Activated CD8-positive, alpha-beta memory T cell treated with anti-CD3 and anti-CD28 coated beads for 36 hours (primary cell): ENCODE data around the gene PCGF1. TPM values are rescaled to one million over a fixed set of nuclear protein-coding genes. Genes with fewer than 3 reads are reported as not detected.

ENCODE experiments used
- CTCF ChIA-PET: fragments of 350-600 bp; sonication (Branson Sonifier 250); formaldehyde crosslinking; loops from one replicate; lab custom pipeline; 2021; ENCODE audit warnings: antibody characterized with exemption; lab: Charles Lee
- POLR2A ChIA-PET: fragments of 350-600 bp; sonication (Branson Sonifier 250); formaldehyde crosslinking; loops from one replicate; lab custom pipeline; 2021; ENCODE audit warnings: antibody characterized with exemption; lab: Charles Lee
- total RNA-seq, 2 experiments: library from RNA; stranded (reverse); gene quantifications; one replicate each; pipeline ENCODE4 v1.2.3, GENCODE V29; 2021

Gene PCGF1
- total RNA-seq, 2 experiments from 2014 or later = 23.8 to 26.1 TPM

GRCh38 chr2:74542978-74543377 is 35.5 kb upstream of the PCGF1 start:
- ChIA-PET POLR2A (interaction anchor here (0.7 kb wide), 1 partner anchor 28 kb away, joined by 3 read pairs; no protein-coding TSS in a partner anchor), CTCF (interaction anchor here (0.7 kb wide), 1 partner anchor 269 kb away, joined by 3 read pairs; no protein-coding TSS in a partner anchor)

DNA sequence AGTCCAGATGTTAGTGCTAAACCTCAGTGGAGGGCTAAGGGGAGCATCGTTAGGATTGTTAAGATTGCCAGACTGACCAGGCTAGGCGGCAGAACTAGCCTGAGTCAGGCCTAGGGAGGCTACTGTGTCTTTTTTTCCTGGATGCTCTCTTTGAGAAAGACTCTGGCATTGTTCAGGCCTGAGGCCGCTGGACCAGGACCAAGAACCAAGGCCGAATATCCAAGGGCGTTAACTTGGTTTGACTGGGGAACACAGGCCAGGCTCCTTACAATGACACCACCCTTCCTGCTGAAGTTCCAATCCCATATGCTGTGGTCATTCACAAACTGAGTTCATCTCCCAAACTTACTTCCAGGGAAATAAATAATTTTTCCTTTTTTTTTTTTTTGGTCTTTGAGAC is 32.8 kb upstream of the PCGF1 start:
- CTCF ChIA-PET = no interaction called here
- POLR2A ChIA-PET = no interaction called here

- ChIA-PET POLR2A (no interaction called here), CTCF (interaction anchor here (1.0 to 1.2 kb wide), 2 partner anchors 19 to 164 kb away, joined by 3 to 4 read pairs; no protein-coding TSS in a partner anchor)
Measured at GRCh38 chr2:74538881-74539339, 31.4 kb upstream of the PCGF1 start.

- CTCF ChIA-PET = no interaction called here
- POLR2A ChIA-PET = no interaction called here
Measured at GRCh38 chr2:74537140-74537539, 29.6 kb upstream of the PCGF1 start.

- ChIA-PET CTCF (no interaction called here), POLR2A (no interaction called here)
Measured at GRCh38 chr2:74536166-74536950, 28.9 kb upstream of the PCGF1 start.

DNA sequence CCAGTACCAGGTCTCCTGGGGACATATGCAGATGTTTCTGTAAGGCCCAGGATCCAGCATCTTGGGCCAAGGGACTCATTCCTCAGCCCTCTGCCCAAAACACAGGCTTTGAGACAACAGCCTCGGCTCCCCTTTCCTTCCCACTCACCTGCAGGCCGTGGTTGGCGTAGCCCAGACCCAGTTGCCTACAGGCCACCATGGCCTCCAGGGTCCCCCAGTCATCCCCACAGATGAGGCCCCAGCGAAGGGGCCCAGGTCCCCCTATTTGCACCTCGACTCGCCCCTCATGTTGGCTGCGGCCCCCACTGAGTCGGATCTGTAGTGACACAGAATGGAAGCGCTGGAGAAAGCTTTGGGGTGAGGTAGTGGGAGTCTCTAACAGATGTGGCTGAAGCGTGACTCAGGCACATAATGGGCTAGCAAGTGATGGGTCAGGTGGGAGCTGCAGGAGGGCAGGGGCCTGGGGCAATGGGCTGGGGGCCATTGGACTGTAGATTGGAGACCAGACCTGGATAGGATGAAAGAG is 28.0 kb upstream of the PCGF1 start:
- ChIA-PET CTCF (no interaction called here), POLR2A (no interaction called here)

GRCh38 chr2:74534411-74534810 is 26.9 kb upstream of the PCGF1 start:
- ChIA-PET CTCF (interaction anchor here (1.3 kb wide), 1 partner anchor 14 kb away, joined by 3 read pairs; no protein-coding TSS in a partner anchor), POLR2A (no interaction called here)

DNA sequence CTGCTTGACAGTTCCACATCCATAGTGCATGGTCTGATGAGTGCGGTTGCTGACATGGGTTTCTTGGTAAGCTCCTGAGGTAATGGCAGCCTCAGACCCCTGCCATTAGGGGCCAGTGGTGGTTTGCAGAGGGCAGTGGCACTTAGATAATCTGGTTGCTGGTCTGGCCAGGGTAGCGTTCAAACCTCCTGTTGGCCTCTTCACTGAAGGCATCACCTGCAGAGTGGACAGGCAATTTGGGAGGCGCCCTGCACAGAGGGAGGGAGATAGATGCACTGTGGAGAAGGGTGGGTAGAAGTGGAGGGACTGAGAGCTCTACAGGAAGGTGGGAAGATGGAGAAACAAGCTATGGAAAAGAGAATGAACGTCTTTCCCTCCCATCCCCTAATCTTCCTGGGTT is 26.0 kb upstream of the PCGF1 start:
- CTCF ChIA-PET = interaction anchor here (1.1 to 1.5 kb wide), 4 partner anchors 13 to 142 kb away, joined by 3 to 5 read pairs (median 4); partner anchors contain the start of gene PCGF1
- POLR2A ChIA-PET = no interaction called here

DNA sequence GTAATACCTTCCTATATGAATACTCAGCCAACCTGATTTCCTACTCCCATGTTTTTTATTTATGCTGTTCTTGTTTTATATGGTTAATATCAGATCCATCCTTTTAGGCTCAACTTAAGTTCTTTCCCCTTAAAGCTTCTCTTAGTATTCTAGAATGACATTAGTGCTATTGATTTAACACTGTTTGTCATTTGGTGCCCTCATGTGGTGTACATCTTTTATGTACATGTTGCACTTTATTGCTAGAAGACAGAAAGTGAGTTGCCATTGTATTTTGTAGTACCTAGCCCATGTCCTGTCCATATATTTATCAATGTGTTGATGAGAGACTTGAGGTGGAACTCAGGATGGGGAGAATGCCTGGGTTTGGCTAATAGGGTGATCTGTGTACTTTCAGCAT is 24.7 kb upstream of the PCGF1 start:
- ChIA-PET POLR2A (interaction anchor here (0.9 to 1.2 kb wide), 2 partner anchors 17 to 50 kb away, joined by 3 to 8 read pairs; partner anchors contain the start of gene CCDC142), CTCF (interaction anchor here (0.8 to 4.1 kb wide), 7 partner anchors 19 to 140 kb away, joined by 3 to 20 read pairs (median 5); partner anchors contain the start of genes CCDC142, PCGF1 and TTC31)

- ChIA-PET CTCF (interaction anchor here (0.8 to 4.1 kb wide), 5 partner anchors 10 to 55 kb away, joined by 3 to 20 read pairs (median 5); partner anchors contain the start of genes CCDC142 and TTC31), POLR2A (interaction anchor here (0.6 to 1.2 kb wide), 4 partner anchors 16 to 73 kb away, joined by 3 to 8 read pairs (median 4); partner anchors contain the start of genes CCDC142 and WBP1)
Measured at GRCh38 chr2:74531666-74532065, 24.2 kb upstream of the PCGF1 start.

GRCh38 chr2:74530239-74531187 is 23.0 kb upstream of the PCGF1 start:
- ChIA-PET CTCF (interaction anchor here (0.8 to 4.1 kb wide), 7 partner anchors 8 to 74 kb away, joined by 3 to 20 read pairs (median 7); partner anchors contain the start of genes CCDC142, LBX2, MRPL53 and TTC31), POLR2A (interaction anchor here (0.5 to 1.7 kb wide), 11 partner anchors 15 to 331 kb away, joined by 3 to 10 read pairs (median 6); partner anchors contain the start of gene WBP1)

- ChIA-PET CTCF (interaction anchor here (0.6 to 4.1 kb wide), 9 partner anchors 10 to 73 kb away, joined by 3 to 20 read pairs (median 5); partner anchors contain the start of genes CCDC142, LBX2, MRPL53 and TTC31), POLR2A (interaction anchor here (0.5 to 1.7 kb wide), 9 partner anchors 15 to 330 kb away, joined by 3 to 8 read pairs (median 6); partner anchors contain the start of genes LBX2, MRPL53, TLX2 and WBP1)
Measured at GRCh38 chr2:74529357-74530238, 22.1 kb upstream of the PCGF1 start, which contains the start of the genes AUP1 and HTRA2. TSS of gene AUP1 (minus strand) at chr2:74529706. CDS start at chr2:74529629, 77 bp downstream. TSS of gene HTRA2 (plus strand) at chr2:74529933. CDS start at chr2:74530007, 74 bp downstream.

- ChIA-PET CTCF (interaction anchor here (1.3 to 4.1 kb wide), 7 partner anchors 9 to 69 kb away, joined by 3 to 20 read pairs (median 7); partner anchors contain the start of genes CCDC142, LBX2, MRPL53 and TTC31), POLR2A (interaction anchor here (0.6 to 1.5 kb wide), 6 partner anchors 14 to 72 kb away, joined by 3 to 7 read pairs (median 4); partner anchors contain the start of genes LBX2, MRPL53, TLX2 and WBP1)
Measured at GRCh38 chr2:74528600-74529356, 21.3 kb upstream of the PCGF1 start.

GRCh38 chr2:74527741-74528140 is 20.2 kb upstream of the PCGF1 start:
- ChIA-PET POLR2A (no interaction called here), CTCF (interaction anchor here (0.8 to 1.5 kb wide), 2 partner anchors 18 to 61 kb away, joined by 3 read pairs; no protein-coding TSS in a partner anchor)

DNA sequence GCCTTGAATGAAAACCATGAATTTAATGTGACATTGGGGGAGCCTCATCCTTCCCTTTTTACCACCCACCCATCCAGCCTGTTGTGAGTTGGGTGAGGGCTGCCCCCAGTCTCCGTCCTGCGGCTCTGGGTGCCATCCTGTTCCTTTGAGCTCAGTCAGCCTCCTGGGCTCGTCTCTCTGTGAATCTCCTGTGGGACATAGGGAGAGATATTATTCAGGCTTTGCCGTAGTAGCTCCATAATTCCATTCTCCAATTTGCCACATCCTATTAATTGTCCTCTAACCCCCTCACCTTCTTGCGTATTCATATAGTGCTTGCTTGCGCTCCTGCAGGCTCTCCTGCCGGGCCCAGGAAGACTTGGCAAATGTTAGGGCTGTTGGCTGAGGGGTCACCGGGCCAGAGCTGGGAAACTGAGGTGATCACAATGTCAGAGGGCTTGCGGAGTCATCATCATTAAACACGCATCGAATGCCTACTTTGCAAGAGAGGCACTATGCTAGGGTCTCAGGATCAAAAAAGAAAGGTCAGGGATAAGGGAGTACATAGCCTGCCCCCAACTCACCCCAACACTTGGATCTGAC is 19.2 kb upstream of the PCGF1 start:
- CTCF ChIA-PET = interaction anchor here (0.5 to 1.4 kb wide), 3 partner anchors 45 to 314 kb away, joined by 3 to 4 read pairs (median 4); no protein-coding TSS in a partner anchor
- POLR2A ChIA-PET = no interaction called here
